ENCODE measurements around the gene CEL. TPM values are rescaled to one million over a fixed set of nuclear protein-coding genes. Genes with fewer than 3 reads are reported as not detected.
"Not testable (repeated sequence)": the region's sequence is repeated elsewhere in the genome, so short reads cannot be mapped to it uniquely, and the experiment has no call there.

Gene CEL
- total RNA-seq, 1 donor from 2014 or later = 3.5 TPM

DNA sequence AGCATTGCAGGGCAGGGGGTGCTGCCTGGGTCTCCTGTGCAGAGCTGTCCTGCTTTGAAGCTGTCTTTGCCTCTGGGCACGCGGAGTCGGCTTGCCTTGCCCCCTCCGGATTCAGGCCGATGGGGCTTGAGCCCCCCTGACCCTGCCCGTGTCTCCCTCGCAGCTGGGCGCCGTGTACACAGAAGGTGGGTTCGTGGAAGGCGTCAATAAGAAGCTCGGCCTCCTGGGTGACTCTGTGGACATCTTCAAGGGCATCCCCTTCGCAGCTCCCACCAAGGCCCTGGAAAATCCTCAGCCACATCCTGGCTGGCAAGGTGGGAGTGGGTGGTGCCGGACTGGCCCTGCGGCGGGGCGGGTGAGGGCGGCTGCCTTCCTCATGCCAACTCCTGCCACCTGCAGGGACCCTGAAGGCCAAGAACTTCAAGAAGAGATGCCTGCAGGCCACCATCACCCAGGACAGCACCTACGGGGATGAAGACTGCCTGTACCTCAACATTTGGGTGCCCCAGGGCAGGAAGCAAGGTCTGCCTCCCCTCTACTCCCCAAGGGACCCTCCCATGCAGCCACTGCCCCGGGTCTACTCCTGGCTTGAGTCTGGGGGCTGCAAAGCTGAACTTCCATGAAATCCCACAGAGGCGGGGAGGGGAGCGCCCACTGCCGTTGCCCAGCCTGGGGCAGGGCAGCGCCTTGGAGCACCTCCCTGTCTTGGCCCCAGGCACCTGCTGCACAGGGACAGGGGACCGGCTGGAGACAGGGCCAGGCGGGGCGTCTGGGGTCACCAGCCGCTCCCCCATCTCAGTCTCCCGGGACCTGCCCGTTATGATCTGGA lies 2.7 kb downstream of the CEL start:
- Mint-ChIP-seq H3K27ac (ENCODE audit: unreplicated experiment) (no peak overlapping the region), H3K4me3 (no peak overlapping the region)
- no peak for DNase-seq (ENCODE audit: low read depth, low spot score)

DNA sequence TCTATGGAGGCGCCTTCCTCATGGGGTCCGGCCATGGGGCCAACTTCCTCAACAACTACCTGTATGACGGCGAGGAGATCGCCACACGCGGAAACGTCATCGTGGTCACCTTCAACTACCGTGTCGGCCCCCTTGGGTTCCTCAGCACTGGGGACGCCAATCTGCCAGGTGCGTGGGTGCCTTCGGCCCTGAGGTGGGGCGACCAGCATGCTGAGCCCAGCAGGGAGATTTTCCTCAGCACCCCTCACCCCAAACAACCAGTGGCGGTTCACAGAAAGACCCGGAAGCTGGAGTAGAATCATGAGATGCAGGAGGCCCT lies 3.2 kb downstream of the CEL start:
- peaks cover 10% of the 10 kb centered on the region for H3K4me1 Mint-ChIP-seq
- TF ChIP-seq CTCF (conservative IDR thresholded peaks at IDR 0.05) = no peak
- H3K27ac Mint-ChIP-seq (ENCODE audit: unreplicated experiment) = no peak overlapping the region
- no peak for DNase-seq (ENCODE audit: low read depth, low spot score)
- no peaks in the 10 kb centered on the region for H3K36me3 Mint-ChIP-seq (ENCODE audit: low read depth)
- H3K4me3 Mint-ChIP-seq = no peak overlapping the region
- no peaks in the 10 kb centered on the region for H3K27me3 Mint-ChIP-seq (ENCODE audit: low read depth)
- no peaks in the 10 kb centered on the region for H3K9me3 Mint-ChIP-seq

More for the DNA sequence above, 2.7 kb downstream of the CEL start:
- Mint-ChIP-seq H3K27me3 (ENCODE audit: low read depth) (no peaks in the 10 kb centered on the region), H3K9me3 (no peaks in the 10 kb centered on the region), H3K4me1 (peaks cover 14% of the 10 kb centered on the region), H3K36me3 (ENCODE audit: low read depth) (no peaks in the 10 kb centered on the region)
- TF ChIP-seq CTCF (conservative IDR thresholded peaks at IDR 0.05) = no peak

DNA sequence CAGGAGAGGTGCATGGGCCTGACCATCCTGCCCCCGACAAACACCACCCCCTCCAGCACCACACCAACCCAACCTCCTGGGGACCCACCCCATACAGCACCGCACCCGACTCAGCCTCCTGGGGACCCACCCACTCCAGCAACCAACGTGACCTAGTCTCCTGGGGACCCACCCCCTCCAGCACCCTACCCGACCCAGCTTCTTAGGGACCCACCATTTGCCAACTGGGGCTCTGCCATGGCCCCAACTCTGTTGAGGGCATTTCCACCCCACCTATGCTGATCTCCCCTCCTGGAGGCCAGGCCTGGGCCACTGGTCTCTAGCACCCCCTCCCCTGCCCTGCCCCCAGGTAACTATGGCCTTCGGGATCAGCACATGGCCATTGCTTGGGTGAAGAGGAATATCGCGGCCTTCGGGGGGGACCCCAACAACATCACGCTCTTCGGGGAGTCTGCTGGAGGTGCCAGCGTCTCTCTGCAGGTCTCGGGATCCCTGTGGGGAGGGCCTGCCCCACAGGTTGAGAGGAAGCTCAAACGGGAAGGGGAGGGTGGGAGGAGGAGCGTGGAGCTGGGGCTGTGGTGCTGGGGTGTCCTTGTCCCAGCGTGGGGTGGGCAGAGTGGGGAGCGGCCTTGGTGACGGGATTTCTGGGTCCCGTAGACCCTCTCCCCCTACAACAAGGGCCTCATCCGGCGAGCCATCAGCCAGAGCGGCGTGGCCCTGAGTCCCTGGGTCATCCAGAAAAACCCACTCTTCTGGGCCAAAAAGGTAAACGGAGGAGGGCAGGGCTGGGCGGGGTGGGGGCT lies 4.6 kb downstream of the CEL start:
- no peaks in the 10 kb centered on the region for H3K27me3 Mint-ChIP-seq (ENCODE audit: low read depth)
- no peak overlapping the region for H3K4me3 Mint-ChIP-seq
- no peak for TF ChIP-seq CTCF (conservative IDR thresholded peaks at IDR 0.05)
- H3K36me3 Mint-ChIP-seq (ENCODE audit: low read depth) = no peaks in the 10 kb centered on the region
- DNase-seq (ENCODE audit: low read depth, low spot score) = no peak
- no peaks in the 10 kb centered on the region for H3K4me1 Mint-ChIP-seq
- no peak overlapping the region for H3K27ac Mint-ChIP-seq (ENCODE audit: unreplicated experiment)
- no peaks in the 10 kb centered on the region for H3K9me3 Mint-ChIP-seq

- H3K27ac Mint-ChIP-seq (ENCODE audit: unreplicated experiment) = no peak overlapping the region
- no peak overlapping the region for H3K4me3 Mint-ChIP-seq
- no peaks in the 10 kb centered on the region for H3K27me3 Mint-ChIP-seq (ENCODE audit: low read depth)
- peaks cover 3% of the 10 kb centered on the region for H3K36me3 Mint-ChIP-seq (ENCODE audit: low read depth)
- TF ChIP-seq CTCF (conservative IDR thresholded peaks at IDR 0.05) = no peak
- no peak for DNase-seq (ENCODE audit: low read depth, low spot score)
- H3K9me3 Mint-ChIP-seq = no peaks in the 10 kb centered on the region
- H3K4me1 Mint-ChIP-seq = no peaks in the 10 kb centered on the region
Measured at GRCh38 chr9:133067006-133067405, 5.2 kb downstream of the CEL start.

- TF ChIP-seq CTCF (conservative IDR thresholded peaks at IDR 0.05) = no peak
- peaks cover 3% of the 10 kb centered on the region for H3K36me3 Mint-ChIP-seq (ENCODE audit: low read depth)
Measured at GRCh38 chr9:133067813-133068212, 6.0 kb downstream of the CEL start.

GRCh38 chr9:133068431-133068830 lies 6.7 kb downstream of the CEL start:
- H3K4me1 Mint-ChIP-seq; H3K27ac Mint-ChIP-seq (ENCODE audit: unreplicated experiment); H3K36me3 Mint-ChIP-seq (ENCODE audit: low read depth); DNase-seq (ENCODE audit: low read depth, low spot score); H3K27me3 Mint-ChIP-seq (ENCODE audit: low read depth); H3K9me3 Mint-ChIP-seq; H3K4me3 Mint-ChIP-seq: not testable (repeated sequence)

More at GRCh38 chr9:133067813-133068212, 6.0 kb downstream of the CEL start:
- Mint-ChIP-seq H3K9me3 (no peaks in the 10 kb centered on the region), H3K27ac (ENCODE audit: unreplicated experiment) (peak overlapping the region; percentile 50), H3K4me3 (no peak overlapping the region), H3K27me3 (ENCODE audit: low read depth) (no peaks in the 10 kb centered on the region), H3K4me1 (no peaks in the 10 kb centered on the region)
- no peak for DNase-seq (ENCODE audit: low read depth, low spot score)

GRCh38 chr9:133070500-133070961 lies 8.8 kb downstream of the CEL start:
- H3K36me3 Mint-ChIP-seq (ENCODE audit: low read depth); H3K4me3 Mint-ChIP-seq; H3K9me3 Mint-ChIP-seq; DNase-seq (ENCODE audit: low read depth, low spot score); H3K4me1 Mint-ChIP-seq; H3K27ac Mint-ChIP-seq (ENCODE audit: unreplicated experiment); H3K27me3 Mint-ChIP-seq (ENCODE audit: low read depth): not testable (repeated sequence)

- DNase-seq (ENCODE audit: low read depth, low spot score); H3K27me3 Mint-ChIP-seq (ENCODE audit: low read depth); H3K4me3 Mint-ChIP-seq; H3K27ac Mint-ChIP-seq (ENCODE audit: unreplicated experiment); H3K36me3 Mint-ChIP-seq (ENCODE audit: low read depth); H3K9me3 Mint-ChIP-seq; H3K4me1 Mint-ChIP-seq: not testable (repeated sequence)
Measured at GRCh38 chr9:133070985-133071384, 9.2 kb downstream of the CEL start.

All from neural crest cell (in vitro differentiated cells).